WTC11 (cell line): ENCODE measurements around the gene LAMC3.

Experiments used
- ETV6 ChIP-seq: sonication (generic); formaldehyde crosslinking; IDR thresholded peaks from 2 replicates; pipeline ENCODE4 v1.8.1; 2022; ENCODE audit warnings: mild to moderate bottlenecking, missing genetic modification reagents
- FOXJ3 ChIP-seq: sonication (generic); formaldehyde crosslinking; IDR thresholded peaks from 2 replicates; pipeline ENCODE4 v1.9.0; 2021; ENCODE audit warnings: missing genetic modification reagents, mild to moderate bottlenecking, borderline replicate concordance
- RORB ChIP-seq: fragments of 250-450 bp; sonication (Bioruptor Pico); IDR thresholded peaks from 2 replicates; pipeline ENCODE4 v1.9.0; 2021; ENCODE audit warnings: mild to moderate bottlenecking
- SMAD4 ChIP-seq: sonication (generic); formaldehyde crosslinking; IDR thresholded peaks from 2 replicates; pipeline ENCODE4 v1.8.0; 2022; ENCODE audit warnings: mild to moderate bottlenecking, missing genetic modification reagents
- TEAD4 ChIP-seq: sonication (generic); formaldehyde crosslinking; IDR thresholded peaks from 2 replicates; pipeline ENCODE4 v1.8.0; 2022; ENCODE audit warnings: mild to moderate bottlenecking, missing genetic modification reagents
- TF ChIP-seq, protein P1 (sequence below): fragments of 200-600 bp; IDR thresholded peaks from 2 replicates; pipeline ENCODE4 v1.8.0; 2022; ENCODE audit warnings: antibody characterized with exemption
- TF ChIP-seq, protein P2 (sequence below): sonication (generic); formaldehyde crosslinking; IDR thresholded peaks from 2 replicates; pipeline ENCODE4 v1.8.0; 2022; ENCODE audit warnings: mild to moderate bottlenecking, missing genetic modification reagents
- TF ChIP-seq, protein P3 (sequence below): fragments of 250-450 bp; sonication (Bioruptor Pico); IDR thresholded peaks from 2 replicates; pipeline ENCODE4 v2.1.2; 2022; ENCODE audit warnings: mild to moderate bottlenecking, moderate library complexity
- TF ChIP-seq, protein P4 (sequence below): sonication (generic); formaldehyde crosslinking; IDR thresholded peaks from 2 replicates; pipeline ENCODE4 v1.8.1; 2023; ENCODE audit warnings: mild to moderate bottlenecking, missing genetic modification reagents, borderline replicate concordance
- TF ChIP-seq, protein P5 (sequence below): sonication (generic); formaldehyde crosslinking; IDR thresholded peaks from 2 replicates; pipeline ENCODE4 v1.8.0; 2022; ENCODE audit warnings: mild to moderate bottlenecking, missing genetic modification reagents

DNA sequence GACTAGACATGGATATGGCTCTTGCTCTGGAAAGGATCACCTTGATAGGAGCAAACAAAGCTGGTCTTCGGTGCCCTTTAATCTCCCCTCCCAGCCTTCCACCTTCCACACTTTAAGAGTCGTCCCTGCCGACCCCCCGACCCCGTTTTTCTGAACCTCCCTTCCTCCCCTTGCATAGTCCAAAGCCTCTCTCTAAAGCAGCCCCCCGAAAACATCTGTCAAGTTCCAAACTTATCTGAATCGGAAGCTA lies 116.0 kb downstream of the LAMC3 start:
- TF ChIP-seq, protein P1, sequence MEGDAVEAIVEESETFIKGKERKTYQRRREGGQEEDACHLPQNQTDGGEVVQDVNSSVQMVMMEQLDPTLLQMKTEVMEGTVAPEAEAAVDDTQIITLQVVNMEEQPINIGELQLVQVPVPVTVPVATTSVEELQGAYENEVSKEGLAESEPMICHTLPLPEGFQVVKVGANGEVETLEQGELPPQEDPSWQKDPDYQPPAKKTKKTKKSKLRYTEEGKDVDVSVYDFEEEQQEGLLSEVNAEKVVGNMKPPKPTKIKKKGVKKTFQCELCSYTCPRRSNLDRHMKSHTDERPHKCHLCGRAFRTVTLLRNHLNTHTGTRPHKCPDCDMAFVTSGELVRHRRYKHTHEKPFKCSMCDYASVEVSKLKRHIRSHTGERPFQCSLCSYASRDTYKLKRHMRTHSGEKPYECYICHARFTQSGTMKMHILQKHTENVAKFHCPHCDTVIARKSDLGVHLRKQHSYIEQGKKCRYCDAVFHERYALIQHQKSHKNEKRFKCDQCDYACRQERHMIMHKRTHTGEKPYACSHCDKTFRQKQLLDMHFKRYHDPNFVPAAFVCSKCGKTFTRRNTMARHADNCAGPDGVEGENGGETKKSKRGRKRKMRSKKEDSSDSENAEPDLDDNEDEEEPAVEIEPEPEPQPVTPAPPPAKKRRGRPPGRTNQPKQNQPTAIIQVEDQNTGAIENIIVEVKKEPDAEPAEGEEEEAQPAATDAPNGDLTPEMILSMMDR, result no peak
- TF ChIP-seq, protein P2, sequence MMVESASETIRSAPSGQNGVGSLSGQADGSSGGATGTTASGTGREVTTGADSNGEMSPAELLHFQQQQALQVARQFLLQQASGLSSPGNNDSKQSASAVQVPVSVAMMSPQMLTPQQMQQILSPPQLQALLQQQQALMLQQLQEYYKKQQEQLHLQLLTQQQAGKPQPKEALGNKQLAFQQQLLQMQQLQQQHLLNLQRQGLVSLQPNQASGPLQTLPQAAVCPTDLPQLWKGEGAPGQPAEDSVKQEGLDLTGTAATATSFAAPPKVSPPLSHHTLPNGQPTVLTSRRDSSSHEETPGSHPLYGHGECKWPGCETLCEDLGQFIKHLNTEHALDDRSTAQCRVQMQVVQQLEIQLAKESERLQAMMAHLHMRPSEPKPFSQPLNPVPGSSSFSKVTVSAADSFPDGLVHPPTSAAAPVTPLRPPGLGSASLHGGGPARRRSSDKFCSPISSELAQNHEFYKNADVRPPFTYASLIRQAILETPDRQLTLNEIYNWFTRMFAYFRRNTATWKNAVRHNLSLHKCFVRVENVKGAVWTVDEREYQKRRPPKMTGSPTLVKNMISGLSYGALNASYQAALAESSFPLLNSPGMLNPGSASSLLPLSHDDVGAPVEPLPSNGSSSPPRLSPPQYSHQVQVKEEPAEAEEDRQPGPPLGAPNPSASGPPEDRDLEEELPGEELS (CRISPR knock-in tag), result no peak
- TF ChIP-seq ETV6 (CRISPR knock-in tag), result no peak
- TF ChIP-seq, protein P3, sequence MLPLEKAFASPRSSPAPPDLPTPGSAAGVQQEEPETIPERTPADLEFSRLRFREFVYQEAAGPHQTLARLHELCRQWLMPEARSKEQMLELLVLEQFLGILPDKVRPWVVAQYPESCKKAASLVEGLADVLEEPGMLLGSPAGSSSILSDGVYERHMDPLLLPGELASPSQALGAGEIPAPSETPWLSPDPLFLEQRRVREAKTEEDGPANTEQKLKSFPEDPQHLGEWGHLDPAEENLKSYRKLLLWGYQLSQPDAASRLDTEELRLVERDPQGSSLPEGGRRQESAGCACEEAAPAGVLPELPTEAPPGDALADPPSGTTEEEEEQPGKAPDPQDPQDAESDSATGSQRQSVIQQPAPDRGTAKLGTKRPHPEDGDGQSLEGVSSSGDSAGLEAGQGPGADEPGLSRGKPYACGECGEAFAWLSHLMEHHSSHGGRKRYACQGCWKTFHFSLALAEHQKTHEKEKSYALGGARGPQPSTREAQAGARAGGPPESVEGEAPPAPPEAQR (CRISPR knock-in tag), result no peak
- no peak for TF ChIP-seq FOXJ3
- TF ChIP-seq, protein P4, sequence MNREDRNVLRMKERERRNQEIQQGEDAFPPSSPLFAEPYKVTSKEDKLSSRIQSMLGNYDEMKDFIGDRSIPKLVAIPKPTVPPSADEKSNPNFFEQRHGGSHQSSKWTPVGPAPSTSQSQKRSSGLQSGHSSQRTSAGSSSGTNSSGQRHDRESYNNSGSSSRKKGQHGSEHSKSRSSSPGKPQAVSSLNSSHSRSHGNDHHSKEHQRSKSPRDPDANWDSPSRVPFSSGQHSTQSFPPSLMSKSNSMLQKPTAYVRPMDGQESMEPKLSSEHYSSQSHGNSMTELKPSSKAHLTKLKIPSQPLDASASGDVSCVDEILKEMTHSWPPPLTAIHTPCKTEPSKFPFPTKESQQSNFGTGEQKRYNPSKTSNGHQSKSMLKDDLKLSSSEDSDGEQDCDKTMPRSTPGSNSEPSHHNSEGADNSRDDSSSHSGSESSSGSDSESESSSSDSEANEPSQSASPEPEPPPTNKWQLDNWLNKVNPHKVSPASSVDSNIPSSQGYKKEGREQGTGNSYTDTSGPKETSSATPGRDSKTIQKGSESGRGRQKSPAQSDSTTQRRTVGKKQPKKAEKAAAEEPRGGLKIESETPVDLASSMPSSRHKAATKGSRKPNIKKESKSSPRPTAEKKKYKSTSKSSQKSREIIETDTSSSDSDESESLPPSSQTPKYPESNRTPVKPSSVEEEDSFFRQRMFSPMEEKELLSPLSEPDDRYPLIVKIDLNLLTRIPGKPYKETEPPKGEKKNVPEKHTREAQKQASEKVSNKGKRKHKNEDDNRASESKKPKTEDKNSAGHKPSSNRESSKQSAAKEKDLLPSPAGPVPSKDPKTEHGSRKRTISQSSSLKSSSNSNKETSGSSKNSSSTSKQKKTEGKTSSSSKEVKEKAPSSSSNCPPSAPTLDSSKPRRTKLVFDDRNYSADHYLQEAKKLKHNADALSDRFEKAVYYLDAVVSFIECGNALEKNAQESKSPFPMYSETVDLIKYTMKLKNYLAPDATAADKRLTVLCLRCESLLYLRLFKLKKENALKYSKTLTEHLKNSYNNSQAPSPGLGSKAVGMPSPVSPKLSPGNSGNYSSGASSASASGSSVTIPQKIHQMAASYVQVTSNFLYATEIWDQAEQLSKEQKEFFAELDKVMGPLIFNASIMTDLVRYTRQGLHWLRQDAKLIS (CRISPR knock-in tag), result no peak
- TF ChIP-seq, protein P5, sequence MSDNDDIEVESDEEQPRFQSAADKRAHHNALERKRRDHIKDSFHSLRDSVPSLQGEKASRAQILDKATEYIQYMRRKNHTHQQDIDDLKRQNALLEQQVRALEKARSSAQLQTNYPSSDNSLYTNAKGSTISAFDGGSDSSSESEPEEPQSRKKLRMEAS (CRISPR knock-in tag), result no peak
- no peak for TF ChIP-seq TEAD4 (CRISPR knock-in tag)
- TF ChIP-seq RORB (CRISPR knock-in tag), result no peak
- TF ChIP-seq SMAD4 (CRISPR knock-in tag), result no peak
